H1 (cell line): ENCODE measurements around the gene CNN3. TPM values are rescaled to one million over a fixed set of nuclear protein-coding genes. Genes with fewer than 3 reads are reported as not detected.

Experiments used
- EGR1 ChIP-seq: IDR thresholded peaks from 2 replicates; pipeline ENCODE4 v1.6.1; 2011; ENCODE audit warnings: low read depth, low read length, borderline replicate concordance
- HDAC2 ChIP-seq, 2 experiments: fragments of 300-600 bp in 1 of 2; sonication (generic) in 1 of 2; IDR thresholded peaks; 2 replicates each; pipeline ENCODE4 v1.6.1; 2011 to 2012; ENCODE audit warnings: low read depth in 2 of 2, low read length in 2 of 2, mild to moderate bottlenecking in 2 of 2, moderate library complexity in 2 of 2, borderline replicate concordance in 1 of 2, inconsistent platforms in 1 of 2
- JUN ChIP-seq: IDR thresholded peaks from 2 replicates; pipeline ENCODE4 v1.6.1; 2011; ENCODE audit warnings: low read depth, mild to moderate bottlenecking, improper control_type of control experiment, low read length
- KDM4A ChIP-seq: IDR thresholded peaks from one replicate; pipeline ENCODE4 v1.7.1; 2012; ENCODE audit warnings: low read depth, mild to moderate bottlenecking, moderate library complexity, low read length, inconsistent platforms; ENCODE audit not compliant: severe bottlenecking
- NANOG ChIP-seq: IDR thresholded peaks from 2 replicates; pipeline ENCODE4 v1.6.1; 2011; ENCODE audit warnings: low read length, low read depth, mild to moderate bottlenecking, inconsistent platforms; ENCODE audit not compliant: insufficient read depth, poor library complexity, severe bottlenecking
- RNF2 ChIP-seq: fragments of 200-900, 300-1000 bp; sonication (generic); IDR thresholded peaks from 2 replicates; pipeline ENCODE4 v1.7.1; 2016; ENCODE audit warnings: borderline replicate concordance, low read depth, mild to moderate bottlenecking, antibody characterized with exemption, low read length; ENCODE audit not compliant: poor library complexity, severe bottlenecking; ENCODE audit errors: missing control alignments
- SP2 ChIP-seq: IDR thresholded peaks from 2 replicates; pipeline ENCODE4 v1.6.1; 2012; ENCODE audit warnings: mild to moderate bottlenecking, low read length, inconsistent platforms
- SUZ12 ChIP-seq: fragments of 200-600 bp; sonication (generic); IDR thresholded peaks from 2 replicates; pipeline ENCODE4 v1.6.1; 2012; ENCODE audit warnings: mild to moderate bottlenecking, inconsistent platforms, low read length, moderate library complexity, mixed read lengths
- polyA plus RNA-seq, 7 experiments: library from polyadenylated mRNA; depleted of rRNA in 3 of 7; stranded (reverse) in 5 of 7; unstranded in 2 of 7; fragments of >200 nt in 5 of 7; fragments of 200-250 nt in 2 of 7; gene quantifications; 1 replicate in 5 of 7; 2 replicates in 1 of 7; 4 replicates in 1 of 7; pipeline versions ENCODE4 v1.2.1 to v1.2.3, GENCODE V29; 2011 to 2013; ENCODE audit warnings: missing spikeins in 2 of 7, mixed read lengths in 2 of 7
- total RNA-seq: library from RNA; stranded (reverse); fragmentation: NEBNext Ultra II Directional; extraction: Animal tissue kit (Norgen Biotek cat#: 25700); gene quantifications from 2 replicates; pipeline ENCODE4 v1.2.1, GENCODE V29; 2021
- TF ChIP-seq, protein P1 (sequence below): fragments of 300-600 bp; sonication (generic); IDR thresholded peaks from 2 replicates; pipeline ENCODE4 v1.7.1; 2012; ENCODE audit warnings: low read length, moderate library complexity, mild to moderate bottlenecking, inconsistent platforms; ENCODE audit not compliant: insufficient replicate concordance

Gene CNN3
- total and polyA plus RNA-seq, 2 of the 8 experiments (the other 6 are each of a cell fraction or from before 2014, with no cell fraction given), result 134 to 266 TPM

DNA sequence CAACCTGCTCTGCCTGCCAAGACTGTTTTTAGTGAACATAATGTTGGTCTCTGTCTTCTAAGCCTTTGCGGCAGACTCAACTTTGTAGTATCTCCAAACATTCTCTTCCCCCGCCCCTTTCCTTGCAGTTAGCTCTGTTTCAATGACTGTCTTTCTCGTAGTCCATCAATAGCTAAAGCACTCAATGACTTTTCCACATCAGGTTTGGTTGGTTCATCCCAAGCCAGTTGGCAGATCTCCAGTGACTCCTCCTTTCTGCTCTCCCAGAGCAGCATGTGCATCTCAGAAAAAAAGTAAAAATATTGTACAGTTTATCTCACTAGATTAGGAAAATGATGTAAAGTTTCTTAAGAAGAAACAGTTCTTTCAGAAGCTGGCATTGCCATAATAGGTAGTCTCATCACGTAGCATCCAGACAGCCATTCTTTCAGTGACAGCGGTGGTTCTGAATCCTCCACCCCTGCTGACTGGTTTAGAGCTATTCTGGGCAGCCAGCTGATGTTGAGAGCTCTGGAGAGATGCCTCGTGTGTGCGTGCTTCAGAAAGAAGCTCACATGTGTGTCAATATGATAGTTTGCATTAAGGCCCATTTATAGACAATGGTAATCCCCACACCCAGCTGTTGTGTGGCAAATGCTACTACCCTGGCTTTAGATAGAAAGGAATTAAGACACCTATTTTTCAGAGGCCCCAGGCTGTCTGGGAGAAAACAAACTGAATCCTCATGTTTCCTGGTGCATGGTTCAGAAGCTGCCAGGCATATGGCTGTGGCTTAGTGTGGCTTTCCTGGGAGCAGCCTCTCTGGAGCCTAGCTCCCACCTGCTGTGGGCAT, 53.2 kb downstream of the CNN3 start (continued):
- TF ChIP-seq, protein P1, sequence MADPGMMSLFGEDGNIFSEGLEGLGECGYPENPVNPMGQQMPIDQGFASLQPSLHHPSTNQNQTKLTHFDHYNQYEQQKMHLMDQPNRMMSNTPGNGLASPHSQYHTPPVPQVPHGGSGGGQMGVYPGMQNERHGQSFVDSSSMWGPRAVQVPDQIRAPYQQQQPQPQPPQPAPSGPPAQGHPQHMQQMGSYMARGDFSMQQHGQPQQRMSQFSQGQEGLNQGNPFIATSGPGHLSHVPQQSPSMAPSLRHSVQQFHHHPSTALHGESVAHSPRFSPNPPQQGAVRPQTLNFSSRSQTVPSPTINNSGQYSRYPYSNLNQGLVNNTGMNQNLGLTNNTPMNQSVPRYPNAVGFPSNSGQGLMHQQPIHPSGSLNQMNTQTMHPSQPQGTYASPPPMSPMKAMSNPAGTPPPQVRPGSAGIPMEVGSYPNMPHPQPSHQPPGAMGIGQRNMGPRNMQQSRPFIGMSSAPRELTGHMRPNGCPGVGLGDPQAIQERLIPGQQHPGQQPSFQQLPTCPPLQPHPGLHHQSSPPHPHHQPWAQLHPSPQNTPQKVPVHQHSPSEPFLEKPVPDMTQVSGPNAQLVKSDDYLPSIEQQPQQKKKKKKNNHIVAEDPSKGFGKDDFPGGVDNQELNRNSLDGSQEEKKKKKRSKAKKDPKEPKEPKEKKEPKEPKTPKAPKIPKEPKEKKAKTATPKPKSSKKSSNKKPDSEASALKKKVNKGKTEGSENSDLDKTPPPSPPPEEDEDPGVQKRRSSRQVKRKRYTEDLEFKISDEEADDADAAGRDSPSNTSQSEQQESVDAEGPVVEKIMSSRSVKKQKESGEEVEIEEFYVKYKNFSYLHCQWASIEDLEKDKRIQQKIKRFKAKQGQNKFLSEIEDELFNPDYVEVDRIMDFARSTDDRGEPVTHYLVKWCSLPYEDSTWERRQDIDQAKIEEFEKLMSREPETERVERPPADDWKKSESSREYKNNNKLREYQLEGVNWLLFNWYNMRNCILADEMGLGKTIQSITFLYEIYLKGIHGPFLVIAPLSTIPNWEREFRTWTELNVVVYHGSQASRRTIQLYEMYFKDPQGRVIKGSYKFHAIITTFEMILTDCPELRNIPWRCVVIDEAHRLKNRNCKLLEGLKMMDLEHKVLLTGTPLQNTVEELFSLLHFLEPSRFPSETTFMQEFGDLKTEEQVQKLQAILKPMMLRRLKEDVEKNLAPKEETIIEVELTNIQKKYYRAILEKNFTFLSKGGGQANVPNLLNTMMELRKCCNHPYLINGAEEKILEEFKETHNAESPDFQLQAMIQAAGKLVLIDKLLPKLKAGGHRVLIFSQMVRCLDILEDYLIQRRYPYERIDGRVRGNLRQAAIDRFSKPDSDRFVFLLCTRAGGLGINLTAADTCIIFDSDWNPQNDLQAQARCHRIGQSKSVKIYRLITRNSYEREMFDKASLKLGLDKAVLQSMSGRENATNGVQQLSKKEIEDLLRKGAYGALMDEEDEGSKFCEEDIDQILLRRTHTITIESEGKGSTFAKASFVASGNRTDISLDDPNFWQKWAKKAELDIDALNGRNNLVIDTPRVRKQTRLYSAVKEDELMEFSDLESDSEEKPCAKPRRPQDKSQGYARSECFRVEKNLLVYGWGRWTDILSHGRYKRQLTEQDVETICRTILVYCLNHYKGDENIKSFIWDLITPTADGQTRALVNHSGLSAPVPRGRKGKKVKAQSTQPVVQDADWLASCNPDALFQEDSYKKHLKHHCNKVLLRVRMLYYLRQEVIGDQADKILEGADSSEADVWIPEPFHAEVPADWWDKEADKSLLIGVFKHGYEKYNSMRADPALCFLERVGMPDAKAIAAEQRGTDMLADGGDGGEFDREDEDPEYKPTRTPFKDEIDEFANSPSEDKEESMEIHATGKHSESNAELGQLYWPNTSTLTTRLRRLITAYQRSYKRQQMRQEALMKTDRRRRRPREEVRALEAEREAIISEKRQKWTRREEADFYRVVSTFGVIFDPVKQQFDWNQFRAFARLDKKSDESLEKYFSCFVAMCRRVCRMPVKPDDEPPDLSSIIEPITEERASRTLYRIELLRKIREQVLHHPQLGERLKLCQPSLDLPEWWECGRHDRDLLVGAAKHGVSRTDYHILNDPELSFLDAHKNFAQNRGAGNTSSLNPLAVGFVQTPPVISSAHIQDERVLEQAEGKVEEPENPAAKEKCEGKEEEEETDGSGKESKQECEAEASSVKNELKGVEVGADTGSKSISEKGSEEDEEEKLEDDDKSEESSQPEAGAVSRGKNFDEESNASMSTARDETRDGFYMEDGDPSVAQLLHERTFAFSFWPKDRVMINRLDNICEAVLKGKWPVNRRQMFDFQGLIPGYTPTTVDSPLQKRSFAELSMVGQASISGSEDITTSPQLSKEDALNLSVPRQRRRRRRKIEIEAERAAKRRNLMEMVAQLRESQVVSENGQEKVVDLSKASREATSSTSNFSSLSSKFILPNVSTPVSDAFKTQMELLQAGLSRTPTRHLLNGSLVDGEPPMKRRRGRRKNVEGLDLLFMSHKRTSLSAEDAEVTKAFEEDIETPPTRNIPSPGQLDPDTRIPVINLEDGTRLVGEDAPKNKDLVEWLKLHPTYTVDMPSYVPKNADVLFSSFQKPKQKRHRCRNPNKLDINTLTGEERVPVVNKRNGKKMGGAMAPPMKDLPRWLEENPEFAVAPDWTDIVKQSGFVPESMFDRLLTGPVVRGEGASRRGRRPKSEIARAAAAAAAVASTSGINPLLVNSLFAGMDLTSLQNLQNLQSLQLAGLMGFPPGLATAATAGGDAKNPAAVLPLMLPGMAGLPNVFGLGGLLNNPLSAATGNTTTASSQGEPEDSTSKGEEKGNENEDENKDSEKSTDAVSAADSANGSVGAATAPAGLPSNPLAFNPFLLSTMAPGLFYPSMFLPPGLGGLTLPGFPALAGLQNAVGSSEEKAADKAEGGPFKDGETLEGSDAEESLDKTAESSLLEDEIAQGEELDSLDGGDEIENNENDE, result no peak
- TF ChIP-seq HDAC2 (IDR thresholded peaks at IDR 0.05; ENCODE audit: borderline replicate concordance in 1 of 2, low read depth in 2 of 2, low read length in 2 of 2) (no peak), KDM4A (no peak), RNF2 (no peak), EGR1 (no peak), NANOG (no peak), SP2 (no peak), JUN (no peak), SUZ12 (no peak)
